GM19467 (cell line): ENCODE measurements around the gene FZR1.

Experiments used
- ATAC-seq: cut with Tn5 transposase; IDR thresholded peaks from one replicate; pipeline ENCODE4 v1.9.1; 2021; ENCODE audit warnings: mild to moderate bottlenecking, moderate library complexity; ENCODE audit not compliant: unreplicated experiment

FZR1 gene

GRCh38 chr19:3471954-3472655, 34.0 kb upstream of the FZR1 start:
- no peak for ATAC-seq

GRCh38 chr19:3474010-3474409, 32.1 kb upstream of the FZR1 start:
- no peak for ATAC-seq

- ATAC-seq: no peak
Observed at GRCh38 chr19:3474614-3475013, 31.5 kb upstream of the FZR1 start.

- no peak for ATAC-seq
Observed at GRCh38 chr19:3475449-3475848, 30.7 kb upstream of the FZR1 start.

- ATAC-seq: no peak
Observed at GRCh38 chr19:3476830-3477229, 29.3 kb upstream of the FZR1 start.

GRCh38 chr19:3477506-3477905, 28.6 kb upstream of the FZR1 start:
- ATAC-seq: no peak

GRCh38 chr19:3477951-3478350, 28.2 kb upstream of the FZR1 start:
- no peak for ATAC-seq

- no peak for ATAC-seq
Observed at GRCh38 chr19:3478409-3479176, 27.5 kb upstream of the FZR1 start.

GRCh38 chr19:3479177-3479833, 26.8 kb upstream of the FZR1 start:
- ATAC-seq: no peak

- no peak for ATAC-seq
Observed at GRCh38 chr19:3479834-3480215, 26.3 kb upstream of the FZR1 start.

- no peak for ATAC-seq
Observed at GRCh38 chr19:3480383-3481091, 25.6 kb upstream of the FZR1 start, which contains the start of gene SMIM24. TSS of gene SMIM24 (minus strand) at chr19:3480525. CDS start at chr19:3480463, 62 bp downstream.

- ATAC-seq: no peak
Observed at GRCh38 chr19:3481241-3482090, 24.6 kb upstream of the FZR1 start.

- ATAC-seq: no peak
Observed at GRCh38 chr19:3482507-3483225, 23.4 kb upstream of the FZR1 start.

GRCh38 chr19:3483226-3483628, 22.9 kb upstream of the FZR1 start, which contains the start of gene SMIM44:
TSS of gene SMIM44 (minus strand) at chr19:3483441. CDS start at chr19:3483403, 38 bp downstream.
- no peak for ATAC-seq

GRCh38 chr19:3491396-3492119, 14.6 kb upstream of the FZR1 start:
- no peak for ATAC-seq

GRCh38 chr19:3492131-3492839, 13.8 kb upstream of the FZR1 start:
- ATAC-seq: no peak

GRCh38 chr19:3492919-3493318, 13.2 kb upstream of the FZR1 start:
- ATAC-seq: no peak

- no peak for ATAC-seq
Observed at GRCh38 chr19:3493651-3494050, 12.5 kb upstream of the FZR1 start.
